Colonic mucosa (tissue), 4 donors: ENCODE data around the gene LDLRAD3. TPM values are rescaled to one million over a fixed set of nuclear protein-coding genes. Genes with fewer than 3 reads are reported as not detected.

Experiments
- DNase-seq: peaks from one replicate; pipeline ENCODE4 v3.0.0-alpha.2; 2020
- H3K27ac ChIP-seq: fragments of 200-600 bp; one replicate; pipeline ENCODE4 v1.8.0; 2021
- H3K27me3 ChIP-seq: fragments of 200-600 bp; one replicate; pipeline ENCODE4 v1.8.0; 2021
- H3K36me3 ChIP-seq: fragments of 200-600 bp; one replicate; pipeline ENCODE4 v1.8.0; 2021
- H3K4me1 ChIP-seq: fragments of 200-600 bp; one replicate; pipeline ENCODE4 v1.8.0; 2021; ENCODE audit warnings: mild to moderate bottlenecking
- H3K4me3 ChIP-seq: fragments of 200-600 bp; one replicate; pipeline ENCODE4 v1.8.0; 2021
- H3K9ac ChIP-seq, 2 donors: one replicate each; pipeline ENCODE4 v1.7.0; 2013; ENCODE audit warnings: control low read depth in 2 of 2, low read depth in 2 of 2, low read length in 2 of 2
- H3K9me3 ChIP-seq: fragments of 200-600 bp; one replicate; pipeline ENCODE4 v1.8.0; 2021
- CTCF ChIP-seq: fragments of 200-600 bp; IDR thresholded peaks from one replicate; pipeline ENCODE4 v1.8.0; 2022; ENCODE audit warnings: antibody characterized with exemption, mild to moderate bottlenecking
- intact Hi-C: fragments of 100-400 bp; cut with DNase I; formaldehyde crosslinking; loops from one replicate; pipeline ENCODE4 v1.14.1; 2022
- total RNA-seq, 2 donors: library from RNA; stranded (reverse); fragmentation: NEBNext Ultra II Directional in 1 of 2; extraction: Animal tissue kit (Norgen Biotek cat#: 25700) in 1 of 2; gene quantifications; one replicate each; pipeline ENCODE4 v1.2.1, GENCODE V29; 2021
- donor health status: healthy.
- donor health status: DM: no; HTN: no; CAD: no.
- donor health status: DM: no; HTN: no; CAD: no.

The LDLRAD3 gene
- total RNA-seq, 2 donors from 2014 or later, result 1.9 to 2.9 TPM

- TF ChIP-seq CTCF, result no peak
- Histone ChIP-seq H3K4me1 (no peaks in the 10 kb centered on the region), H3K9me3 (no peaks in the 10 kb centered on the region), H3K27me3 (no peaks in the 10 kb centered on the region), H3K4me3 (no peak overlapping the region), H3K36me3 (no peaks in the 10 kb centered on the region), H3K9ac (no peak overlapping the region), H3K27ac (no peak overlapping the region)
- DNase-seq, result no peak
- intact Hi-C loops, result no loop called here
Observed at GRCh38 chr11:36030731-36031281, 86.9 kb downstream of the LDLRAD3 start.

GRCh38 chr11:36033082-36033751 is 89.4 kb downstream of the LDLRAD3 start:
- DNase-seq, result no peak
- no peaks in the 10 kb centered on the region for H3K9me3 ChIP-seq
- no peak overlapping the region for H3K4me3 ChIP-seq
- no peak for TF ChIP-seq CTCF
- intact Hi-C loops, result no loop called here
- no peak overlapping the region for H3K9ac ChIP-seq
- no peaks in the 10 kb centered on the region for H3K4me1 ChIP-seq
- no peak overlapping the region for H3K27ac ChIP-seq
- no peaks in the 10 kb centered on the region for H3K27me3 ChIP-seq
- H3K36me3 ChIP-seq, result no peaks in the 10 kb centered on the region

GRCh38 chr11:36033936-36034335 is 90.1 kb downstream of the LDLRAD3 start:
- no peak for TF ChIP-seq CTCF
- no peak overlapping the region for H3K9ac ChIP-seq

GRCh38 chr11:36034551-36035331 is 90.9 kb downstream of the LDLRAD3 start:
- no peak overlapping the region for H3K27ac ChIP-seq
- H3K4me1 ChIP-seq, result no peaks in the 10 kb centered on the region
- intact Hi-C loops, result no loop called here
- no peak for DNase-seq
- no peak overlapping the region for H3K4me3 ChIP-seq
- H3K9ac ChIP-seq, result no peak overlapping the region
- TF ChIP-seq CTCF, result no peak
- no peaks in the 10 kb centered on the region for H3K36me3 ChIP-seq
- H3K9me3 ChIP-seq, result no peaks in the 10 kb centered on the region
- H3K27me3 ChIP-seq, result no peaks in the 10 kb centered on the region

More at GRCh38 chr11:36033936-36034335, 90.1 kb downstream of the LDLRAD3 start:
- intact Hi-C loops, result no loop called here
- H3K27ac ChIP-seq, result no peak overlapping the region
- H3K9me3 ChIP-seq, result no peaks in the 10 kb centered on the region
- H3K4me1 ChIP-seq, result no peaks in the 10 kb centered on the region
- H3K4me3 ChIP-seq, result no peak overlapping the region
- H3K27me3 ChIP-seq, result no peaks in the 10 kb centered on the region
- no peak for DNase-seq
- no peaks in the 10 kb centered on the region for H3K36me3 ChIP-seq

- intact Hi-C loops, result no loop called here
- H3K9ac ChIP-seq, result no peak overlapping the region
- H3K4me1 ChIP-seq, result no peaks in the 10 kb centered on the region
- H3K9me3 ChIP-seq, result no peaks in the 10 kb centered on the region
- DNase-seq, result no peak
- no peaks in the 10 kb centered on the region for H3K27me3 ChIP-seq
- TF ChIP-seq CTCF, result no peak
- H3K27ac ChIP-seq, result no peak overlapping the region
- H3K4me3 ChIP-seq, result no peak overlapping the region
- no peaks in the 10 kb centered on the region for H3K36me3 ChIP-seq
Observed at GRCh38 chr11:36035454-36035853, 91.6 kb downstream of the LDLRAD3 start.
